ENCODE measurements around the gene COQ7.

- TF ChIP-seq CTCF (IDR thresholded peaks at IDR 0.05; ENCODE audit: low read depth, low read length, poor library complexity, severe bottlenecking) (no peak), EZH2phosphoT487 (IDR thresholded peaks at IDR 0.05; ENCODE audit: borderline replicate concordance, low read length) (no peak)
Observed at GRCh38 chr16:19105891-19106624, 38.6 kb downstream of the COQ7 start.

Measured in DOHH2 (cell line).